H1 (cell line): ENCODE data around the gene FAM107A.

ENCODE experiments used
- CTCF ChIP-seq, 3 experiments: IDR thresholded peaks; 1 replicate in 2 of 3; 2 replicates in 1 of 3; pipeline versions ENCODE4 v1.5.1 to v1.6.1; 2011; ENCODE audit warnings: low read length in 3 of 3, mild to moderate bottlenecking in 3 of 3, inconsistent platforms in 2 of 3, low read depth in 1 of 3, moderate library complexity in 1 of 3; ENCODE audit not compliant: insufficient read depth in 1 of 3; ENCODE audit errors: control extremely low read depth in 1 of 3
- EP300 ChIP-seq, 2 experiments: IDR thresholded peaks; 1 replicate in 1 of 2; 2 replicates in 1 of 2; pipeline ENCODE4 v1.6.1; 2011 to 2012; ENCODE audit warnings: low read depth in 2 of 2, low read length in 2 of 2, mild to moderate bottlenecking in 2 of 2, borderline replicate concordance in 1 of 2, inconsistent platforms in 1 of 2, moderate library complexity in 1 of 2
- MAX ChIP-seq: IDR thresholded peaks from 2 replicates; pipeline ENCODE4 v1.6.1; 2012; ENCODE audit warnings: inconsistent platforms
- POLR2AphosphoS5 ChIP-seq: IDR thresholded peaks from 2 replicates; pipeline ENCODE4 v1.6.1; 2011; ENCODE audit warnings: low read depth, low read length
- RAD21 ChIP-seq, 2 experiments: IDR thresholded peaks in 1 of 2; conservative IDR thresholded peaks in 1 of 2; 2 replicates each; pipeline ENCODE4 v1.6.1; 2011; ENCODE audit warnings: low read depth in 2 of 2, low read length in 2 of 2, improper control_type of control experiment in 1 of 2, inconsistent platforms in 1 of 2, mild to moderate bottlenecking in 1 of 2, moderate library complexity in 1 of 2
- TAF7 ChIP-seq: optimal IDR thresholded peaks from 2 replicates; pipeline ENCODE3; 2011; ENCODE audit warnings: low read depth, mild to moderate bottlenecking, inconsistent platforms, low read length, moderate library complexity, borderline replicate concordance
- YY1 ChIP-seq: IDR thresholded peaks from 2 replicates; pipeline ENCODE4 v1.6.1; 2011; ENCODE audit warnings: low read depth, mild to moderate bottlenecking, low read length

GRCh38 chr3:58585994-58586393 is 8.8 kb upstream of the FAM107A start:
- no peak for TF ChIP-seq EP300 (IDR thresholded peaks at IDR 0.05; ENCODE audit: borderline replicate concordance in 1 of 2, low read depth in 2 of 2, low read length in 2 of 2)
- no peak for TF ChIP-seq MAX
- TF ChIP-seq RAD21 (IDR thresholded peaks at IDR 0.05 in 1 of 2, conservative IDR thresholded peaks at IDR 0.05 in 1 of 2; ENCODE audit: low read depth in 2 of 2, low read length in 2 of 2) = no peak
- TF ChIP-seq CTCF (IDR thresholded peaks at IDR 0.05; ENCODE audit: control extremely low read depth in 1 of 3, insufficient read depth in 1 of 3, low read depth in 1 of 3, low read length in 3 of 3) = no peak
- no peak for TF ChIP-seq POLR2AphosphoS5
- no peak for TF ChIP-seq TAF7
- no peak for TF ChIP-seq YY1
